ENCODE data around the gene HOXB8. TPM values are rescaled to one million over a fixed set of nuclear protein-coding genes. Genes with fewer than 3 reads are reported as not detected.

The HOXB8 gene
- total RNA-seq, 4 donors from 2014 or later, result 1.8 to 21.3 (median 8.9) TPM

- 87 to 90% methylated on average over 29 to 41 of the region's 41 CpGs for WGBS, 2 donors (ENCODE audit: low coverage in 1 of 2)
- peaks cover 0 to 39% (median 32%) of the 10 kb centered on the region in 4 donors for H3K4me1 ChIP-seq
- in situ Hi-C loops (cut with MboI; ENCODE audit: low pct_ligation_motif_present in 1 of 4, low pct_unique_long_range_greater_than_20kb in 1 of 4, low sequenced_read_pairs in 3 of 4), result no loop called here
- H3K4me3 ChIP-seq, result no peak overlapping the region
- H3K27ac ChIP-seq, result peak overlapping the region in 3 of 4 donors; percentile 86 to 95 (median 89)
- intact Hi-C loops (cut with DNase I; ENCODE audit: low total_unique reads), result no loop called here
- no peak for DNase-seq
- H3K27me3 ChIP-seq, result peaks cover 19% of the 10 kb centered on the region
- TF ChIP-seq EP300 (IDR thresholded peaks at IDR 0.05; ENCODE audit: low read depth), result no peak
- no peak for TF ChIP-seq POLR2AphosphoS5 (IDR thresholded peaks at IDR 0.05)
- TF ChIP-seq POLR2A (IDR thresholded peaks at IDR 0.05), result no peak
- TF ChIP-seq CTCF (IDR thresholded peaks at IDR 0.05), result no peak
- no peaks in the 10 kb centered on the region for H3K36me3 ChIP-seq
- H3K9me3 ChIP-seq, result no peaks in the 10 kb centered on the region
These were observed 8.9 kb downstream of the HOXB8 start for GRCh38 chr17:48605991-48606891.

- TF ChIP-seq POLR2AphosphoS5 (IDR thresholded peaks at IDR 0.05) (no peak), EP300 (IDR thresholded peaks at IDR 0.05; ENCODE audit: low read depth) (no peak), CTCF (IDR thresholded peaks at IDR 0.05) (no peak), POLR2A (IDR thresholded peaks at IDR 0.05) (no peak)
- Histone ChIP-seq H3K9me3 (no peaks in the 10 kb centered on the region), H3K27me3 (peaks cover 17% of the 10 kb centered on the region), H3K36me3 (no peaks in the 10 kb centered on the region), H3K4me3 (peak overlapping the region in 1 of 4 donors; percentile 66), H3K4me1 (peaks cover 0 to 46% (median 38%) of the 10 kb centered on the region in 4 donors), H3K27ac (peak overlapping the region; percentile 86 to 95 (median 90))
- intact Hi-C loops (cut with DNase I; ENCODE audit: low total_unique reads) (no loop called here), in situ Hi-C loops (cut with MboI; ENCODE audit: low pct_ligation_motif_present in 1 of 4, low pct_unique_long_range_greater_than_20kb in 1 of 4, low sequenced_read_pairs in 3 of 4) (no loop called here)
- no peak for DNase-seq
- WGBS, 2 donors (ENCODE audit: low coverage in 1 of 2), result 61 to 64% methylated on average over 2 to 10 of the region's 10 CpGs
These were observed 9.6 kb downstream of the HOXB8 start for GRCh38 chr17:48605409-48605919.

- DNase-seq, result peak; percentile 88
- Histone ChIP-seq H3K4me3 (peak within 1 kb of the TSS; percentile 7 to 66 (median 41)), H3K4me1 (peaks cover 3 to 49% (median 39%) of the 10 kb centered on the region in 4 donors), H3K27ac (peak within 1 kb of the TSS; percentile 86 to 95 (median 90)), H3K9me3 (no peaks in the 10 kb centered on the region), H3K27me3 (peaks cover 17% of the 10 kb centered on the region), H3K36me3 (no peaks in the 10 kb centered on the region)
- WGBS, 2 donors (ENCODE audit: low coverage in 1 of 2), result 35 to 43% methylated on average over 3 to 16 of the region's 16 CpGs
- intact Hi-C loops (cut with DNase I; ENCODE audit: low total_unique reads), result no loop called here
- peak; percentile 98 for TF ChIP-seq POLR2A (IDR thresholded peaks at IDR 0.05)
- peak; percentile 89 to 97 (median 95) for TF ChIP-seq POLR2AphosphoS5 (IDR thresholded peaks at IDR 0.05)
- TF ChIP-seq CTCF (IDR thresholded peaks at IDR 0.05), result peak in 4 of 5 experiments; percentile 5 to 59 (median 34)
- no peak for TF ChIP-seq EP300 (IDR thresholded peaks at IDR 0.05; ENCODE audit: low read depth)
- in situ Hi-C loops (cut with MboI; ENCODE audit: low pct_ligation_motif_present in 1 of 4, low pct_unique_long_range_greater_than_20kb in 1 of 4, low sequenced_read_pairs in 3 of 4), result no loop called here
These were observed 10.2 kb downstream of the HOXB8 start, which contains the start of gene HOXB6 for GRCh38 chr17:48604770-48605329. Gene HOXB6, minus strand, starts transcription at chr17:48604986. Its CDS starts 6,836 bp downstream, at chr17:48598150.
